KBM-7 (cell line): ENCODE data around the gene EVPLL.
A peak's percentile ranks its signal among the peaks of the same experiment; 100 is the strongest.
"Not testable (repeated sequence)": the region's sequence is repeated elsewhere in the genome, so short reads cannot be mapped to it uniquely, and the experiment has no call there.

Source experiments
- DNase-seq: peaks from one replicate; pipeline ENCODE4 v3.0.0-alpha.2; 2015
- in situ Hi-C: fragments of 300-500 bp; cut with MboI; formaldehyde crosslinking; loops from 2 replicates; pipeline ENCODE4 v1.14.3; 2020; ENCODE audit warnings: low sequenced_read_pairs, low pct_unique_long_range_greater_than_20kb, mixed read lengths

The EVPLL gene

DNA sequence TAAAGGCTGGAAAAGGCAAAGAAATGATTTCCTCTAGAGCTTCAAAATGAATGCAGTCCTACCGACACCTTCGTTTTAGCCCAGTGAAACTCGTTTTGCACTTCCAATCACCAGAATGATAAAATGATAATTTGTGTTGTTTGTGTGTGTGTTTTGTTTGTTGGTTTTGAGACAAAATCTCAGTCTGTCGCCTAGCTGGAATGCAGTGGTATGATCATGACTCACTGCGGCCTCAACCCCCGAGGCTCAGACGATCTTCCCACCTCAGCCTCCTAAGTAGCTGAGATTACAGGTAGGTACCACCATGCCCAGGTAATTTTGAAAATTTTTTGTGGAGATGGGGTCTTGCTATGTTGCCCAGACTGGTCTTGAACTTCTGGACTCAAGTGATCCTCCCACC lies 3.4 kb upstream of the EVPLL start:
- in situ Hi-C loops, result no loop called here
- no peak for DNase-seq

DNA sequence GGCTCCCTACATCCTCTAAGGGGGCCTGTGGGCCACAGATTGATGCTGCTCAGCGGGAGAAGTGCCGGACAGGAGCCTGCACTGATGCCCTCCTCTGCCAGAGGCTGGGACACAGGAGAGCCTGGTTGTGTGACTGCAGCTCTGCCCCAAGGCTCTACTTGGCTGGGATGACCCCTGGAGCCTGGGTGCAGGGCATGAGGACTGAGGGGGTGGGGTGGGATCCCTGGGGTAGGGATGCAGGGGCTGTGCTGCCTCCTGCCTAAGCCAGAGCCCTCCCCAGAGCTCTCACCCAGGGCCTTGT lies 577 bp downstream of the EVPLL start:
- in situ Hi-C loops, result no loop called here
- no peak for DNase-seq

DNA sequence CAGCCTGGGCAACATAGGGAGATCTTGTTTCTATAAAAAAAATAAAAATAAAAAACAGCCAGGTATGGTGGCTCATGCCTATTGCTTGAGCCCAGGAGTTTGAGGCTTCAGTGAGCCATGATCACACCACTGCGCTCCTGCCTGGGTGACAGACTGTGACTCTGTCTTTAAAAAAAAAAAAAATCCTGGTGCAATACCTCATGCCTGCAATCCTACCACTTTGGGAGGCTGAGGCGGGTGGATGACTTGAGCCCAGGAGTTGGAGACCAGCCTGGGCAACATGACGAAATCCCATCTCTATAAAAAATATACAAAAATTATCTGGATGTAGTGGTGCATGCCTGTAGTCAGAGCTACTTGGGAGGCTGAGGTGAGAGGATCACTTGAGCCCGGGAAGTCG lies 1.0 kb downstream of the EVPLL start:
- DNase-seq, in situ Hi-C loops: not testable (repeated sequence)

DNA sequence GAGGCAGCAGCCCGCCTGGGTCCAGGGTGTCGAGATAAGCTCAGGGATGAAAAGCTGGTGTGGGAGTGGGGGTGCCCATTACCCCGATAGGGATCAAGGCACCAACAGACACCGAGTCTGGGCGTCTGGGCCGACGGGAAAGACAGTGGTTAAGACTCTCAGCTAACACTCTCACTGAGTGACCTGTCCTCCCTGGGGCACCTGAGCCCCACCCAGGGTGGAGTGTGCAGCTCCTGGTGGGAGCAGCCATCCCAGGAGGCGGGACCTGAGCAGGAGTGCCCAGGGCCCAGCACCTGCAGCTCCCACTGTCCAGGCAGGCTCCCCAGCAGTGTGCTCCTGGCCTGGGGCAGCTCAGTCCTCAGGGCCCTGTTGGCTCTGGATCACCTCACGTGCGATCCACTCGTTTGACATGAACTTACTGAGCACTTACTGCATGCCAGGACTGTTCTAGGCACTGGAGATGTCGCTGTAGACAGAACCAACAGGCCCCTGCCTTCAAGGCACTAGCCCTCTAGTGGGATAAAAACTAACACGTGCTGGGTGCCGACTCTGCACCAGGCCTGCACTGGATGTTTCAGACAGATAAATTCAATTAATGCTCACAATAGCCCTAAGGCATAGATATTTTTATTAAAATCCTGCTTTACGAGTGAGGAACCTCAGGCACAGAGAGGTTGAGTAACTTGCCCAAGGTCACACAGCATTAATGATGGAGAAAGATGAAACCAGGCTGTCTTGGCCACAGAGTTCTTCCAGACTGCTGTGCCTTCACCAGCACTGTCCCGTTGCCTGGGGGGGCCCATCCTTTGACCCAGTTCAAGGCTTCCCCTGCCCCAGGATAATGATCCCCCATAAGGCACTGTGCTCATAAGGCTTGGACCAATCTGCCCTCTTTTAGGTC lies 1.9 kb downstream of the EVPLL start:
- DNase-seq, result no peak
- in situ Hi-C loops, result no loop called here

DNA sequence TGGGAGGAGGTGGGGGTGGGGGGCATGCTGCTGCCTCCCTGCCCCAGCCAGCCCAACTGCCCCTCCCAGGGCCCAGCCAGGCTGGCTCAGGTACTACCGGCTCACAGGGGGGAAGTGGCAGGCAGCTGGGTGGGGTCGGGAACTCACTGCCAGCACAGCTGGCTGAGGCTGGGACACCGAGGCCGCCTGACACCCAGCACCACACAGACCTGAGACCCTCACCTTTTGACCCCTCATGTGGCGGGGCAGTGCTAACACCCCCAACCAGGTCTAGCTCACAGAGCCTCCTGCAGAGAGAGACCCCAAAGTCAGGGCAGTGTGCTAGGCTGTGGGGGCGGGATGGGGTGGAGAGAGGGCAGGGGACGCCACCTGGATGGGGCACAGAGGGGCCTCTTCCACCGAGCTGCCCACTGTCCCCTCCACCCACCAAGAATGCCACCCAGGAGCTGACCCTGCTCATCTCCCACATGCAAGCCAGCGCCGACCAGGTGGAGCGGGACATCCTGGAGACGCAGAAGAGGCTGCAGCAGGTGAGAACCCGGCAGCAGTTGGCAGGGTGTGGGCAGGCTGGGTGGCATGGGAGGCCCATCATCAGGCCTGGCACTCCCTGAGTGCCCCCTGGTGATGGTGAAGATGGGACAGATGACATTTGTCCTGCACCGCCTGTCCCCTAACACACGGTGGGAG lies 3.0 kb downstream of the EVPLL start:
- in situ Hi-C loops, result no loop called here
- no peak for DNase-seq

DNA sequence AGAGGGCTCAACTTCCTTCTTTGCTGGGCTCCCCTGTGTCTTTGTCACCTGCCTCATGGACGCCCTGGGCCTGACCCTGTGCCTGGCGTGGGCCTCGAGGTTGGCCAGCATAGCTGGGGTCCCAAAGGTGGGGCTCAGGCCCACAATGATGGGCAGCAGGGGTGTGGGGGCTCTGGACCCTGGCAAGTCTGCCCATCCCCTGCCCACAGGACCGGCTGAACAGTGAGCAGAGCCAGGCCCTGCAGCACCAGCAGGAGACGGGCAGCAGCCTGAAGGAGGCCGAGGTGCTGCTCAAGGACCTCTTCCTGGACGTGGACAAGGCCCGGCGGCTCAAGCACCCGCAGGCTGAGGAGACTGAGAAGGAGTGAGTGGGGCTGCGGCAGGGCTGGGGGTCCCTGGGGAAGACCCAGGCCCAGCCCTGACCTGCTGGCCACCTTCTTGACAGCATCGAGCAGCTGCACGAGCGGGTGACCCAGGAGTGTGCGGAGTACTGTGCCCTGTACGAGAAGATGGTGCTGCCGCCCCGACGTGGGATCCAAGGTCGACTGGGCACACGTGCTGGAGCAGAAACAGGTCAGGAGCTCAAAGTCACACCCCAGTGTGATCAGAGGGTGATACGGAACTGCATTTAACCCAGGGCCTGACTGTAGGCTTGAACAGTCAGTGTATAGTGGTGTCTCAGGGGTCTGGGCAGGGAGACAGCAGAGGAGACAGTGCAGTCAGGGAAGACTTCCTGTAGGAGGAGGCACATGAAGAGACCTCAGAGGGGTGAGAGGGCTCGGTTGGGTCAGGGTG lies 3.8 kb downstream of the EVPLL start:
- no peak for DNase-seq
- in situ Hi-C loops, result no loop called here

DNA sequence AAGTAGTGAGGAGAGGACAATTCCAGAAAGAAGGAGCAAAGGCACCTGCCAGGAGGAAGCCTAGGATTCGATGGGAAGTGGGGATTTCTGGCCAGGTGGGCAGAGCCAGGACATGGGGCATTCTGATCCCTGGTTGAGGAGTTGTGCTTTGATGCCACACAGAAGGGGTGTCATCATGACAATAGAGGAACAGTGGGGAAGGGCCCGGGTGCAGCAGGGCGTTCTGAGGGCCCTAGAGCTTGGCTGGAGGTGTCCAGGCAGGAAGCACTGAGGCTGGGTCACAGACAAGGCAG lies 4.3 kb downstream of the EVPLL start:
- in situ Hi-C loops, result no loop called here

DNA sequence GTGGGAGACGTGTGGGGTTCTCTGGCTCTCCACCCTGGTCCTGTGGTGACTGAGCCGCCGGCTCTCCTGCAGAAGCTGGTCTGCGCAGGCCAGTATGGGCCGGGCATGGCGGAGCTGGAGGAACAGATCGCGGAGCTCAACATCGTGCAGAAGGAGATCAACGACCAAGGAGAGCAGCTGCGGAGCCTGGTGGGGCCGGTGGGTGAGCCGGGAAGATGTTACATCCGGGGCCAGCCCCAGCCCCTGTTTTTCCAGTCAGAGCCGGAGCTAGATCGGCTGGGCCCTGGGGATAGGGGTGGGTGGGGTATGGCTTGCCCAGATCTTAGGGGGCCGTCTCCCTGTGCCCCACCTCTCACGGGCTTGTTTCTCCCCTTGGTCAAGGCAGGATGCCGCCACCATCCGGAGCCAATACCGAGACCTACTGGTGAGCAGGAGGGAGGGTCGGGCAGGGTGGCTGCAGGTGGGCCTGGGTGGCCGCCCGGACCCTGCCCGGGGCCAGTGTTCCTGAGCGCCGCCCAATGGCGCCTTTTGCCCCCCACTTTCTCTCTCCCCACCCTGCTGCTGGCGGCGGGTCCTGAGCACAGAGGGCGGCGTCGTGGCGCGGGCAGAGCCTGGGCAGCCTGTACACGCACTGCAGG lies 5.0 kb downstream of the EVPLL start:
- in situ Hi-C loops, result no loop called here
- no peak for DNase-seq

More for the DNA sequence above, 4.3 kb downstream of the EVPLL start:
- DNase-seq, result no peak

DNA sequence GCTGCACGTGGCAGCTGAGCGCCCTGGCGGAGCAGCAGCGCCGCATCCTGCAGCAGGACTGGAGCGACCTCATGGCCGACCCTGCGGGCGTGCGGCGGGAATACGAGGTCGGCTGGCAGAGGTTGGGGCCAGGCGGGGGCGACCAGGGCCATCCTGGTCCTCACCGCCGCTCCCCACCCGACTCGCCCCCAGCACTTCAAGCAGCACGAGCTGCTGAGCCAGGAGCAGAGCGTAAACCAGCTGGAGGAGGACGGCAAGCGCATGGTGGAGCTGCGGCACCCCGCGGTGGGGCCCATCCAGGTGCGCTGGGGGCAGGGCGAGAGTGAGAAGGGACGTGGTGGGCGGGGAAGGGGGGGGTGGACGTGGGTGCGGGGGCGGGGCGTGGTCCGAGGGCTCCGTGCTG lies 5.5 kb downstream of the EVPLL start:
- in situ Hi-C loops, result not testable (repeated sequence)

DNA sequence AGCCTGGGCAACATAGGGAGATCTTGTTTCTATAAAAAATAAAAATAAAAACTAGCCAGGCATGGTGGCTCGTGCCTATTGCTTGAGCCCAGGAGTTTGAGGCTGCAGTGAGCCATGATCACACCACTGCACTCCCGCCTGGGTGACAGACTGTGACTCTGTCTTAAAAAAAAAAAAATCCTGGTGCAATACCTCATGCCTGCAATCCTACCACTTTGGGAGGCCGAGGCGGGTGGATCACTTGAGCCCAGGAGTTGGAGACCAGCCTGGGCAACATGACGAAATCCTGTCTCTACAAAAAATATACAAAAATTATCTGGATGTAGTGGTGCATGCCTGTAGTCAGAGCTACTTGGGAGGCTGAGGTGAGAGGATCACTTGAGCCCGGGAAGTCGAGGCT lies 6.7 kb downstream of the EVPLL start:
- in situ Hi-C loops, DNase-seq: not testable (repeated sequence)

More for the DNA sequence above, 5.5 kb downstream of the EVPLL start:
- not testable (repeated sequence) for DNase-seq

DNA sequence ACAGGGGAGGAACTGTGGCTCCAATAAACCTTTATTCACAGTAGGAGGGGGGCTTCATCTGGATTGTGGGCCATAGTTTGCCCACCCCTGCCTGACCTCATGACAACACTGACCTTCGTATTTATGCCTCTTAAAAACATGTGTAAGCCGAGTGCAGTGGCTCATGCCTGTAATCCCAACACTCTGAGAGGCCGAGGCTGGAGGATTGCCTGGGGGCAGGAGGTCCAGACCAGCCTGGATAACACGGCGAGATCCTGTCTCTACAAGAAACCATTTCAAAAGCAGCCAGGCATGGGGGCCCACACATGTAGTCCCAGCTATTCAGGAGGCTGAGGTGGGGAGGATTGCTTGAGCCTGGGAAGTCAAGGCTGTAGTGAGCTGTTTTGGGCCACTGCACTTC lies 10.0 kb downstream of the EVPLL start:
- in situ Hi-C loops, DNase-seq: not testable (repeated sequence)

DNA sequence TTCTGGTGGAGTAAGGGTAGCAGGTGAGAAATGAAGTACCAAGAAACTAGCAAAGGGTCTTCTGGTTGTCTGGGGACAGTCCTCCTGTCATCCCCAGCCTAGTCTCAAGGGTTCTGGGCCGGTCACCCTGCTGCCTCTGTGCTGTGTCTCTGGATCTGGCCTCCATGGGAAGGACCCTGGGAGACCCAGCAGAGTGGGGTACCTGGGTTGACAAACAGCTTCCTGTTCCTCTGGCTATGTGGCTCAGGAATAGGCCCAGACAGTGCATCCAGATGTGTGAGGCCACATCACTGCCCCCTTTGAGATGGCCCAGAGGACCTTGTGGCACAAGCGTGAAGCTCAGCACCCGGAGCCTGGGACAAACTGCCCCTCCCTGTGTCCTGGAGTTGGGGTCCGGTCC lies 10.7 kb downstream of the EVPLL start:
- in situ Hi-C loops, DNase-seq: not testable (repeated sequence)

DNA sequence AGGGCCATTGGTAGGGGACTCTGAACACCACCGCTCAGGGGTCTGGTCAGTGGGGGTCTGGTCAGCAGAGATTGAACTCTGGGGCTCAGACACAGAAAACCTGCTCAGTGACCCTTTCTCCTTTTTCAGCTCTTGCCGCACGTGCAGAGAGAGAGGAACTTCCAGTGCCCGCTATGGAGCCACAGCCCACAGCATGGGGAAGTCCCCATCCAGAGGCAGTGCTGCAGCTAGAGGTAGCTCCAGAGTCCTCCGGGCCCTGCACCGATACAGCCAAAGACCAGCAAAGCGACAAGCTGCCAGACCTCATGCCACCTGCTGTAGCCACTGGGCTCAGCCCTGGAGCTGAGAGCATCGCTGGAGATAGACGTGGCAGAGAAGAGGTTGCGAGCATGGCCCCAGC lies 11.2 kb downstream of the EVPLL start:
- in situ Hi-C loops, DNase-seq: not testable (repeated sequence)

DNA sequence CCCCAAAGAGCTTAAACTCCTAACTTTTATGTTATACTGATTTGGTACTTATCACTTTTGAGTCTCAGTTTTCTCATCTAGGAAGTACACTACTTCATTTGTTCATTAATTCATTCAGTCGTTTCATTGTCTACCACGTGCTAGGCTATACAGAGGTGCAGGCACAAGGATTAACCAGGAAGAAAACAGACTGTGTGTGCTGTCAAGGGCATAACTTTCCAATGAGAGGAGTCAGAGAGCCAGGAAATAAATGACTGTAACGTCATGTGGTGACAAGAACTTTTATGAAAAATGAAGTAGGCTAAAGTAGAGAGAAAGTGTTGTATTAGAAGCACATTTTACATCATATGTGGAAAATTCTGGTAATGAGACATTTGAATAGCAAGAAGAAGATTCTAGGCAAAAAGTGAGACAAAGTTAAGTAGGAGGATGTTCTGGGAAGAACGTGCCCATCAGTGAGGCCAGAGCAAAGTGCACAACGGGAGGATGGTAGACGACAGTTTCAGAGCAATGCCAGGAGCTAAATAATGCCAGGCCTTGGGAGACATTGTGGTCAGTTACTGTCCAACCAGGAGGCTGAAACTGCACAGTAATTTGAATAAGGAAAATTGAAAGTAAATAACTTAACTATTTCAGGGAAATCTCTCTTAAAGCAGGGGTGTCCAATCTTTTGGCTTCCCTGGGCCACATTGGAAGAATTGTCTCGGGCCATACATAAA lies 24.5 kb downstream of the EVPLL start:
- in situ Hi-C loops, DNase-seq: not testable (repeated sequence)

DNA sequence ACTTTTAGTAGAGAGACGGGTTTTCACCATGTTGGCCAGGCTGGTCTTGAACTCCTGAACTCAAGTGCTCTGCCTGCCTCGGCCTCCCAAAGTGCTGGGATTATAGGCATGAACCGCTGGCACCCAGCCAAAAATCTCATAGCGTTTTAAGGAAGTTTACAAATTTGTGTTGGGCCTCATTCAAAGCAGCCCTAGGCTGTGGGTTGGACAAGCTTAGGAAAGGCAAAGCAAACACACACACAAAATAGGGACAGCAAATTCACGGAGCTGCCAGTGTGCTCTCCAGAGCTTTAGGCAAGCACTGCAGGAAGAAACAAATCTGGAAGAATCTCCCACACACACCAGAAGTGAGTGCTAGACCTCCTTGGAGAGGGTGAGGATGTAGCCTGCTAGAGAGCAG lies 25.6 kb downstream of the EVPLL start:
- not testable (repeated sequence) for DNase-seq

DNA sequence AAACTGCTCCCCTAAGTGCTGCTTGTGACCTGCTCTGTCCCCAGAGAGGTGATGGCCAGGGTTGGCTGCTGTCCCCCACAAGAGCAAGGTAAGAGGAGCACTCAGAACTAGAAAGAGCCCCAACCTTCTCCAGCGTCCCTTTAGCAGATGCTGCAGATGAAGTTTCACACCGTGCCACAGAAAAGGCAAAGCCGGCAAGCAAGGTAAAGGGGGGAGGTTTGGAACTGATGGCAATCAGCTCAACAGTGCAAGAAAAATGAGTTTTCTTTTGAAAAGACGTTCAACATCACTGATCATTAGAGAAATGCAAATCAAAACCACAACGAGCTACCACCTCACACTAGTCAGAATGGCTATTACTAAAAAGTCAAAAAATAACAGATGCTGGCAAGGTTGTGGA lies 26.0 kb downstream of the EVPLL start:
- in situ Hi-C loops, DNase-seq: not testable (repeated sequence)

More for the DNA sequence above, 25.6 kb downstream of the EVPLL start:
- in situ Hi-C loops, result not testable (repeated sequence)

DNA sequence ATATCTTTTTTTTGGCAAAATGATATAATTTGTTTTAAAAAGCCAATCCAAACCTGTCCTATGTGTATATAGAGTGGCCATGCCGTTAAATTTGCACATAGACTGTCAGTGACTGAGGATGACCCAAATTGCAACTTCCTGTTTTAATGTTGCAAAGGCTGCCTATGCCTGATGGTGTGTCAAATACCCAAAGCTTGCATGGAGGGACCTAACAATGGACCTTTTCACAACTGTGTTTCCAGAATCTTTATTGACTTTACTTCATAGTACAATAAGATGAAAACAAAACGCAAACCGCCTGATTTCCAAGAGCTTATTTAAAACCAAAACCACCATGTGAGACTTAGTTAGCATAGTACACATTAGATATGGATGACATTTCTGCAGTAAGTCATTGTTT lies 31.3 kb downstream of the EVPLL start:
- in situ Hi-C loops, result not testable (repeated sequence)
- DNase-seq, result peak; percentile 61

DNA sequence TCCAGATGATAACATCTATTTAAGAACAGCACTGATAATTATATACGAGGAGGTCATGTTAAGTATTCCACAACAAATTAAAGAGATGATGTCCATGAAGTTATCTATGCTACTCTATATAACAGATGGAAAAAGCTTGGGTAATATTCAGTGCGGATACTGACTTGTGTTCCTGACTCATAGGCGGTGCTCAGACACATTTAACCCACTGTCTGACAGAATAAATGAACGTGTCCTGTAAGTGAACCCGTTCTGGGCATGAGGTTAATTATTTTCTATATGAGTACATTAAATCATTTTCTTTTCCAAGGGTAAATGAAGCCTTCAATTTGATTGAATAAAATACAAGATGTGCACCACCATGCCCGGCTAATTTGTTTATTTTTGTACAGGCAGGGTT lies 31.7 kb downstream of the EVPLL start:
- peak; percentile 14 for DNase-seq
- in situ Hi-C loops, result not testable (repeated sequence)

DNA sequence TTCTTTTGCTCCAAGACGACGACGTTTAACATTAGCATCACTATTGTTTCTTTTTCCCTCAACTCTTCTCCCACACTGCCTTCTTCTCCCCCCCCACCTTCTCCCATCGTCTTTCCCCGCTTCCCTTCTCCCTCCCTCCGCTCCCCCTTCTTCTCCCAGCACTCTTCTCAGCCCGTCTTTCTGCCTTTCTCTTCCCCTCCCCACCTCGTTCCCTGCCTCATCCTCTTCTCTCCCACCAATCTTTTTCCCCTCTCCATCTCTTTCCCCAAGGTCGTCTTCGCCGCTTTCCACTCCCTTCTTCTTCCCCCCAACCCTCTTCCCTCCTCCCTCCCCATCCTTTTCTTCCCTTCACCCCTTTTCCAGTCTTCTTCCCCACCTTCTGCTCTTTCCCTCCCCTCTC lies 33.2 kb downstream of the EVPLL start:
- DNase-seq, in situ Hi-C loops: not testable (repeated sequence)
